HCT116 (cell line): ENCODE data around the gene GALNT18. TPM values are rescaled to one million over a fixed set of nuclear protein-coding genes. Genes with fewer than 3 reads are reported as not detected.

Experiments used
- ATAC-seq: fragments of 200-7000 bp; cut with Tn5 transposase; 2 replicates; pipeline ENCODE4 v1.9.1; 2020; ENCODE audit warnings: mild to moderate bottlenecking, moderate library complexity
- BruUV-seq: library from RNA; stranded (reverse); fragments of 400-500 nt; replicated peaks from 2 replicates; lab custom pipeline; 2021; lab: Mats Ljungman, UMichigan
- CTCF ChIA-PET: fragments of 300-600 bp; sonication (Branson Sonifier 250); formaldehyde crosslinking; loops from one replicate; lab custom pipeline; 2021; ENCODE audit warnings: antibody characterized with exemption; lab: Charles Lee
- POLR2A ChIA-PET: fragments of 300-600, 350-600 bp; sonication (Branson Sonifier 250); formaldehyde crosslinking; loops from one replicate; lab custom pipeline; 2021; ENCODE audit warnings: antibody characterized with exemption; lab: Charles Lee
- RAD21 ChIA-PET, 2 experiments: fragments of 300-600 bp; sonication (Branson Sonifier 250); formaldehyde crosslinking; loops; one replicate each; lab custom pipeline; 2023; ENCODE audit warnings: low total read pairs in 2 of 2; ENCODE audit not compliant: uncharacterized antibody in 2 of 2, unreplicated experiment in 2 of 2, low non-redundant PET in 1 of 2; lab: Charles Lee
- DNase-seq: peaks from one replicate; pipeline ENCODE4 v3.0.0-alpha.2; 2010; ENCODE audit warnings: low read depth, low spot score
- H2AFZ ChIP-seq: fragments of 200-600 bp; shearing (Covaris generic), sonication (generic); 2 replicates; pipeline ENCODE4 v1.6.1; 2017; ENCODE audit warnings: low read depth, mixed run types, mixed read lengths, antibody characterized with exemption, low read length; ENCODE audit not compliant: poor library complexity, severe bottlenecking
- H3K27ac ChIP-seq: 2 replicates; pipeline ENCODE4 v1.5.1; 2012; ENCODE audit warnings: low read depth, low read length
- H3K27me3 ChIP-seq: fragments of 200-600 bp; sonication (generic); 2 replicates; pipeline ENCODE4 v1.6.1; 2016; ENCODE audit warnings: mixed run types, low read length, mixed read lengths; ENCODE audit not compliant: insufficient read depth
- H3K36me3 ChIP-seq, 2 experiments: fragments of 200-500 bp in 1 of 2; fragments of 200-600 bp in 1 of 2; sonication (Bioruptor generic) in 1 of 2; sonication (generic) in 1 of 2; 2 replicates each; pipeline versions ENCODE4 v1.5.1 to v1.6.1; 2014 to 2016; ENCODE audit warnings: low read length in 2 of 2, inconsistent platforms in 1 of 2, mixed read lengths in 1 of 2, mixed run types in 1 of 2; ENCODE audit not compliant: insufficient read depth in 2 of 2, control insufficient read depth in 1 of 2
- H3K4me1 ChIP-seq, 2 experiments: fragments of 200-600 bp in 1 of 2; sonication (generic) in 1 of 2; 2 replicates each; pipeline versions ENCODE4 v1.5.1 to v1.6.1; 2012 to 2017; ENCODE audit warnings: low read length in 2 of 2, inconsistent platforms in 1 of 2, mild to moderate bottlenecking in 1 of 2, mixed read lengths in 1 of 2, mixed run types in 1 of 2, moderate library complexity in 1 of 2; ENCODE audit not compliant: insufficient read depth in 2 of 2, control insufficient read depth in 1 of 2
- H3K4me2 ChIP-seq: fragments of 200-600 bp; sonication (generic); 2 replicates; pipeline ENCODE4 v1.6.1; 2017; ENCODE audit warnings: mixed run types, low read length, mixed read lengths
- H3K4me3 ChIP-seq, 2 experiments: fragments of 200-600 bp in 1 of 2; sonication (generic) in 1 of 2; replicated peaks in 1 of 2; 2 replicates each; pipeline ENCODE4 v1.5.1; 2011 to 2016; ENCODE audit warnings: low read length in 2 of 2, control low read depth in 1 of 2, low read depth in 1 of 2, mild to moderate bottlenecking in 1 of 2, mixed read lengths in 1 of 2, mixed run types in 1 of 2
- H3K79me2 ChIP-seq: fragments of 200-600 bp; sonication (generic); 2 replicates; pipeline ENCODE4 v1.6.1; 2017; ENCODE audit warnings: mild to moderate bottlenecking, mixed run types, low read length, moderate library complexity, mixed read lengths; ENCODE audit not compliant: insufficient read depth
- H3K9ac ChIP-seq: fragments of 200-600 bp; sonication (generic); 2 replicates; pipeline ENCODE4 v1.6.1; 2016; ENCODE audit warnings: low read length, mixed read lengths
- H3K9me2 ChIP-seq: fragments of 200-600 bp; sonication (generic), shearing (Covaris generic); 2 replicates; pipeline ENCODE4 v1.6.1; 2017; ENCODE audit warnings: mixed run types, mild to moderate bottlenecking, moderate library complexity; ENCODE audit not compliant: insufficient read depth
- H3K9me3 ChIP-seq, 2 experiments: fragments of 200-500 bp in 1 of 2; fragments of 200-600 bp in 1 of 2; sonication (Bioruptor generic) in 1 of 2; sonication (generic) in 1 of 2; 2 replicates each; pipeline ENCODE4 v1.6.1; 2014 to 2017; ENCODE audit warnings: low read length in 2 of 2, mixed read lengths in 2 of 2, inconsistent platforms in 1 of 2, low read depth in 1 of 2, mild to moderate bottlenecking in 1 of 2, mixed run types in 1 of 2, moderate library complexity in 1 of 2; ENCODE audit not compliant: control insufficient read depth in 1 of 2, insufficient read depth in 1 of 2
- H4K20me1 ChIP-seq: fragments of 200-600 bp; sonication (generic), shearing (Covaris generic); 2 replicates; pipeline ENCODE4 v1.6.1; 2017; ENCODE audit warnings: mixed run types, mild to moderate bottlenecking, moderate library complexity; ENCODE audit not compliant: insufficient read depth
- ATF3 ChIP-seq: IDR thresholded peaks from 2 replicates; pipeline ENCODE4 v1.6.1; 2012
- CBX3 ChIP-seq: IDR thresholded peaks from 2 replicates; pipeline ENCODE4 v1.6.1; 2012; ENCODE audit warnings: low read depth
- CEBPB ChIP-seq: IDR thresholded peaks from 2 replicates; pipeline ENCODE4 v1.6.1; 2012; ENCODE audit warnings: low read depth
- CTCF ChIP-seq, 3 experiments: fragments of 200-600 bp in 1 of 3; sonication (generic) in 1 of 3; IDR thresholded peaks in 2 of 3; conservative IDR thresholded peaks in 1 of 3; 2 replicates each; pipeline ENCODE4 v1.5.1; 2012 to 2017; ENCODE audit warnings: low read depth in 2 of 3, low read length in 2 of 3, antibody characterized with exemption in 1 of 3, borderline replicate concordance in 1 of 3, control low read depth in 1 of 3, mild to moderate bottlenecking in 1 of 3, mixed read lengths in 1 of 3, mixed run types in 1 of 3, moderate library complexity in 1 of 3; ENCODE audit not compliant: insufficient read depth in 1 of 3
- EGR1 ChIP-seq: IDR thresholded peaks from 2 replicates; pipeline ENCODE4 v1.6.1; 2012; ENCODE audit warnings: low read depth
- EZH2 ChIP-seq: fragments of 200-600 bp; sonication (generic); IDR thresholded peaks from 2 replicates; pipeline ENCODE4 v1.6.1; 2017; ENCODE audit warnings: antibody characterized with exemption, mixed run types
- EZH2phosphoT487 ChIP-seq: fragments of 200-600 bp; IDR thresholded peaks from 2 replicates; pipeline ENCODE4 v1.6.1; 2018; ENCODE audit warnings: antibody characterized with exemption, borderline replicate concordance
- FOSL1 ChIP-seq: IDR thresholded peaks from 2 replicates; pipeline ENCODE4 v1.6.1; 2012; ENCODE audit warnings: low read depth
- JUND ChIP-seq: IDR thresholded peaks from 2 replicates; pipeline ENCODE4 v1.6.1; 2012
- POLR2A ChIP-seq: IDR thresholded peaks from 2 replicates; pipeline ENCODE4 v1.7.0; 2011; ENCODE audit warnings: borderline replicate concordance; ENCODE audit not compliant: insufficient read depth, insufficient read length; ENCODE audit errors: extremely low read depth
- POLR2AphosphoS5 ChIP-seq: IDR thresholded peaks from 2 replicates; pipeline ENCODE4 v1.6.1; 2011; ENCODE audit warnings: mild to moderate bottlenecking, low read depth, low read length, moderate library complexity
- RAD21 ChIP-seq: IDR thresholded peaks from 2 replicates; pipeline ENCODE4 v1.6.1; 2012; ENCODE audit warnings: low read depth, mild to moderate bottlenecking
- REST ChIP-seq: IDR thresholded peaks from 2 replicates; pipeline ENCODE4 v1.6.1; 2012; ENCODE audit warnings: low read depth
- SIN3A ChIP-seq: IDR thresholded peaks from 2 replicates; pipeline ENCODE4 v1.6.1; 2012; ENCODE audit warnings: low read depth
- SRF ChIP-seq: IDR thresholded peaks from 2 replicates; pipeline ENCODE4 v1.6.1; 2012; ENCODE audit warnings: low read depth
- TCF7L2 ChIP-seq: IDR thresholded peaks from 2 replicates; pipeline ENCODE4 v1.7.0; 2011; ENCODE audit warnings: borderline replicate concordance, inconsistent platforms; ENCODE audit not compliant: insufficient read depth, insufficient read length; ENCODE audit errors: extremely low read depth
- YY1 ChIP-seq: IDR thresholded peaks from 2 replicates; pipeline ENCODE4 v1.6.1; 2011; ENCODE audit warnings: low read length, low read depth, moderate library complexity, mild to moderate bottlenecking; ENCODE audit not compliant: insufficient replicate concordance; ENCODE audit errors: extremely low read depth
- ZBTB33 ChIP-seq: IDR thresholded peaks from 2 replicates; pipeline ENCODE4 v1.6.1; 2011; ENCODE audit warnings: mild to moderate bottlenecking, low read length, moderate library complexity; ENCODE audit not compliant: insufficient replicate concordance; ENCODE audit errors: extremely low read depth
- ZFX ChIP-seq: fragments of 450-650 bp; IDR thresholded peaks from 2 replicates; pipeline ENCODE4 v1.6.1; 2017
- ZNF274 ChIP-seq: fragments of 200-500 bp; sonication (Bioruptor generic); IDR thresholded peaks from 2 replicates; pipeline ENCODE4 v1.6.1; 2014; ENCODE audit warnings: mild to moderate bottlenecking, low read depth, low read length, inconsistent platforms
- intact Hi-C: fragments of 100-400 bp; cut with micrococcal nuclease; formaldehyde crosslinking; loops from 2 replicates; pipeline ENCODE4 v1.10.0; 2022
- total RNA-seq: library from RNA; stranded (reverse); gene quantifications from one replicate; pipeline ENCODE4 v1.2.1, GENCODE V29; 2021; ENCODE audit not compliant: unreplicated experiment

The GALNT18 gene
- total RNA-seq, 1 experiment from 2014 or later = 19.9 TPM

GRCh38 chr11:11520231-11521015, 101.4 kb downstream of the GALNT18 start:
- Histone ChIP-seq H3K4me2 (no peak overlapping the region), H3K27ac (no peak overlapping the region)

More at GRCh38 chr11:11520231-11521015, 101.4 kb downstream of the GALNT18 start:
- H3K36me3 ChIP-seq = no peaks in the 10 kb centered on the region
- BruUV-seq = no TSS peak
- POLR2A ChIA-PET = no interaction called here
- TF ChIP-seq CEBPB (no peak), CTCF (IDR thresholded peaks at IDR 0.05 in 2 of 3, conservative IDR thresholded peaks at IDR 0.05 in 1 of 3; ENCODE audit: borderline replicate concordance in 1 of 3, insufficient read depth in 1 of 3, low read depth in 2 of 3, low read length in 2 of 3) (no peak), REST (no peak), ZFX (no peak), POLR2A (no peak), EZH2phosphoT487 (no peak), TCF7L2 (no peak), FOSL1 (no peak), SRF (no peak), YY1 (no peak), JUND (no peak), RAD21 (no peak), ATF3 (no peak), EZH2 (no peak), CBX3 (no peak), SIN3A (no peak), EGR1 (no peak), ZNF274 (no peak), POLR2AphosphoS5 (no peak), ZBTB33 (no peak)
- CTCF ChIA-PET = no interaction called here
- ATAC-seq (no peak), DNase-seq (no peak)
- H3K9me3 ChIP-seq = no peaks in the 10 kb centered on the region
- H3K4me1 ChIP-seq = no peaks in the 10 kb centered on the region
- H2AFZ ChIP-seq = no peak overlapping the region
- H3K79me2 ChIP-seq = peaks cover 7% of the 10 kb centered on the region
- H4K20me1 ChIP-seq = no peaks in the 10 kb centered on the region
- RAD21 ChIA-PET = no interaction called here
- no peaks in the 10 kb centered on the region for H3K27me3 ChIP-seq
- no peaks in the 10 kb centered on the region for H3K9me2 ChIP-seq
- H3K9ac ChIP-seq = no peak overlapping the region
- intact Hi-C loops = no loop called here
- H3K4me3 ChIP-seq = no peak overlapping the region
